ENCODE measurements around the gene TRIP12.

DNA sequence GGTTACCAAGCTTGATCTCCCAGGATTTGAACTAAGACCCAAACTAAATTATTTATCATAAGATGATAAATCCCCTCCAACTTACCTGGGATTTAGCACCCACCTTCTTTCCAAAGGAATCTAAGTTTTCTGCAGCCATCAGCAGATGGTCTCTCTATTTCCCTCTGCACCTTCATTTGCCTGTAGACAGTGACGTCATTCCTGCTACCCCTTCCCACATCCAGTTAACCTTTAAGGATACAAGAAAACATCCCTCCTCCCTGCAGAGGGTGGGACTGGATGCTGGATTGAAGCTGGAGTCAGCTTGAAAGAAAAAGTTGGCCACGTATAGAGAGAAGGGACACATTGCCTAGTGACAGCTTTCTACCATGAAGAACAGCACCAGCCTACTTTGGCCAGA lies 203.8 kb downstream of the TRIP12 start:
- TF ChIP-seq, protein P1, sequence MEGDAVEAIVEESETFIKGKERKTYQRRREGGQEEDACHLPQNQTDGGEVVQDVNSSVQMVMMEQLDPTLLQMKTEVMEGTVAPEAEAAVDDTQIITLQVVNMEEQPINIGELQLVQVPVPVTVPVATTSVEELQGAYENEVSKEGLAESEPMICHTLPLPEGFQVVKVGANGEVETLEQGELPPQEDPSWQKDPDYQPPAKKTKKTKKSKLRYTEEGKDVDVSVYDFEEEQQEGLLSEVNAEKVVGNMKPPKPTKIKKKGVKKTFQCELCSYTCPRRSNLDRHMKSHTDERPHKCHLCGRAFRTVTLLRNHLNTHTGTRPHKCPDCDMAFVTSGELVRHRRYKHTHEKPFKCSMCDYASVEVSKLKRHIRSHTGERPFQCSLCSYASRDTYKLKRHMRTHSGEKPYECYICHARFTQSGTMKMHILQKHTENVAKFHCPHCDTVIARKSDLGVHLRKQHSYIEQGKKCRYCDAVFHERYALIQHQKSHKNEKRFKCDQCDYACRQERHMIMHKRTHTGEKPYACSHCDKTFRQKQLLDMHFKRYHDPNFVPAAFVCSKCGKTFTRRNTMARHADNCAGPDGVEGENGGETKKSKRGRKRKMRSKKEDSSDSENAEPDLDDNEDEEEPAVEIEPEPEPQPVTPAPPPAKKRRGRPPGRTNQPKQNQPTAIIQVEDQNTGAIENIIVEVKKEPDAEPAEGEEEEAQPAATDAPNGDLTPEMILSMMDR (IDR thresholded peaks at IDR 0.05), result no peak
- no peak for TF ChIP-seq POLR2A (IDR thresholded peaks at IDR 0.05)
